HG03378 (cell line): Measurements from ENCODE around the gene AMIGO1.

Experiments used
- ATAC-seq: cut with Tn5 transposase; IDR thresholded peaks from one replicate; pipeline ENCODE4 v1.9.1; 2021; ENCODE audit warnings: mild to moderate bottlenecking, moderate library complexity; ENCODE audit not compliant: unreplicated experiment

Gene AMIGO1

DNA sequence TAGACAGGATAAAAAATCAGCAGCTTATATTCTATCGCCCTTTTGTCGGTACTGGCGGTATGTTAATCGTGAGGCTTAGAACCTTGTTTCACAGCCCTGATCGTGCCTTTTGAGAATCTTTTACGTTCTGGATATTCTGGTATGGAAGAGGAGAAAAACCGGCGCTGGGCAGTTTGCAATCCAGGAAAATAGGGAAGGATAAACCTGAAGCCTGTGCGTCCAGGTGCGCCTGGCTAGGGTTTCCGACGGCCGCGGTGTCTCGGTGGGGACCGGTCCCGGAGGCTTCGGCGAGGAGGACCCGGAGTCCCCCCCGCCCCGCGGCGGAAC lies 43.4 kb downstream of the AMIGO1 start:
- ATAC-seq = no peak

DNA sequence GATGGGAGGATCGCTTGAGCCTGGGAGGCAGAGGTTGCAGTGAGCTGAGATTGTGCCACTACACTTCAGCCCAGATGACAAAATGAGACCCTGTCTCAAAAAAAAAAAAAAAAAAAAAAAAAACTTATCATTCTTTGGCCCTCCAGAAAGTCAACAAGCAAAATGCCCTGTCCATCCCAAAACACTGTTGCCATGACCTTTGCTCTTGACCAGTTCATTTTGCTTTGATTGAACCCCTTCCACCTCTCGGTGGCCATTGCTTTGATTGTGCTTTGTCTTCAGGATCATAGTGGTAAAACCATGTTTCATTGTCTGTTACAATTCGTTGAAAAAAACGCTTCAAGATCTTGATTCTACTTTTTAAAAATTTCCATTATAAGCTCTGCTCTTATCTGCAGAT lies 51.7 kb downstream of the AMIGO1 start:
- ATAC-seq = no peak

DNA sequence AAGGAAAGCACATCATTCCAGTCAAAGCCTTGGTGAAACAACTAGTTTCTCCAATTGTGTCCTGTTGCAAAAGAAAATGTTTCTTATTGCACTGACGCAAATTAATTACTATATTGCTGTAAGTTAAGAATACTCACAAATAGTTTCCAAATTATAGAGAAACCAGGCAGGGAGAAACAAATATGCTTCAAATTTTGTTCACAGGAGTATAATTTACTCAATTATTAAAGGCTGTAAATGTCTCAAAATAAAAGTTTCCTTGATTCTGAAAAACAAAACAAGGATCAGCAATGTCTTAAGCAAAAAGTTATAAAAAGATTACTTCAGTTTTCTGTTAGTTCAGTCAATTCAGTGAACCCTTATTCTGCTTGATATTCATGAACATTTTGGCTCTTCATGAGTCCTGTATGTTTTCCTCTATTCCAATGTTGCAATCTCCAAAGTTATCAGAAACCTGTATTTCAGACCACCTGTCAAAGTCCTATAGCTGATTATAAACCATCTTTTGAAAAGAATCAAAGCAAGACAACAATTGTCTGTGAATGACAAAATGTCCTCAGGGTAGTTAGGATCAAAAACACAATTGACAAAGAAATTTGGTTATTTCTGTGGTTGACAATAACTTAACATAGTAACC lies 54.9 kb downstream of the AMIGO1 start:
- ATAC-seq = no peak
